ENCODE results near the gene SERTAD4. TPM values are rescaled to one million over a fixed set of nuclear protein-coding genes. Genes with fewer than 3 reads are reported as not detected.
"Not testable (repeated sequence)": the region's sequence is repeated elsewhere in the genome, so short reads cannot be mapped to it uniquely, and the experiment has no call there.

Gene SERTAD4
- total RNA-seq, 2 experiments from 2014 or later = not detected

GRCh38 chr1:210264496-210265380 is 32.1 kb downstream of the SERTAD4 start:
- H3K27ac Mint-ChIP-seq = no peak overlapping the region
- H3K27me3 Mint-ChIP-seq = peaks cover 11% of the 10 kb centered on the region
- no peaks in the 10 kb centered on the region for H3K36me3 Mint-ChIP-seq (ENCODE audit: low read depth)
- H3K9me3 Mint-ChIP-seq = no peaks in the 10 kb centered on the region
- no peak overlapping the region for H3K4me3 Mint-ChIP-seq
- intact Hi-C loops (cut with DNase I, micrococcal nuclease) = no loop called here
- ChIA-PET POLR2A (no interaction called here), CTCF (no interaction called here)
- no peaks in the 10 kb centered on the region for H3K9me3 ChIP-seq (ENCODE audit: control insufficient read depth in 1 of 2, insufficient read depth in 1 of 2, low read length in 2 of 2)
- peaks cover 0 to 2% of the 10 kb centered on the region in 2 experiments for H3K27me3 ChIP-seq (ENCODE audit: control insufficient read depth in 1 of 2, insufficient read depth in 2 of 2, low read length in 2 of 2)
- H3K4me3 ChIP-seq (ENCODE audit: low read length) = no peak overlapping the region
- DNase-seq = no peak
- H3K4me1 ChIP-seq (ENCODE audit: insufficient read depth, low read length) = no peaks in the 10 kb centered on the region
- H3K27ac ChIP-seq (ENCODE audit: low read depth in 1 of 2, low read length in 2 of 2) = no peak overlapping the region
- no peaks in the 10 kb centered on the region for H3K4me1 Mint-ChIP-seq (ENCODE audit: low read depth)
- no peaks in the 10 kb centered on the region for H3K36me3 ChIP-seq (ENCODE audit: insufficient read depth, low read length)
- no peak for ATAC-seq (ENCODE audit: poor library complexity)
- no peak for TF ChIP-seq CTCF (IDR thresholded peaks at IDR 0.05)

GRCh38 chr1:210265392-210265955 is 32.9 kb downstream of the SERTAD4 start:
- H3K4me1 ChIP-seq (ENCODE audit: insufficient read depth, low read length); ATAC-seq (ENCODE audit: poor library complexity); H3K4me3 ChIP-seq (ENCODE audit: low read length); intact Hi-C loops (cut with DNase I, micrococcal nuclease); H3K27ac Mint-ChIP-seq; H3K4me3 Mint-ChIP-seq; CTCF ChIA-PET; H3K9me3 Mint-ChIP-seq; H3K4me1 Mint-ChIP-seq (ENCODE audit: low read depth); H3K36me3 Mint-ChIP-seq (ENCODE audit: low read depth); DNase-seq; POLR2A ChIA-PET; H3K27ac ChIP-seq (ENCODE audit: low read depth in 1 of 2, low read length in 2 of 2); H3K9me3 ChIP-seq (ENCODE audit: control insufficient read depth in 1 of 2, insufficient read depth in 1 of 2, low read length in 2 of 2); H3K36me3 ChIP-seq (ENCODE audit: insufficient read depth, low read length); H3K27me3 ChIP-seq (ENCODE audit: control insufficient read depth in 1 of 2, insufficient read depth in 2 of 2, low read length in 2 of 2): not testable (repeated sequence)
- H3K27me3 Mint-ChIP-seq = peaks cover 16% of the 10 kb centered on the region

GRCh38 chr1:210269981-210270380 is 37.4 kb downstream of the SERTAD4 start:
- ATAC-seq (ENCODE audit: poor library complexity) (no peak), DNase-seq (no peak)
- Histone ChIP-seq H3K9me3 (ENCODE audit: control insufficient read depth in 1 of 2, insufficient read depth in 1 of 2, low read length in 2 of 2) (no peaks in the 10 kb centered on the region), H3K27me3 (ENCODE audit: control insufficient read depth in 1 of 2, insufficient read depth in 2 of 2, low read length in 2 of 2) (peaks cover 2 to 4% of the 10 kb centered on the region in 2 experiments), H3K4me3 (ENCODE audit: low read length) (no peak overlapping the region), H3K27ac (ENCODE audit: low read depth in 1 of 2, low read length in 2 of 2) (no peak overlapping the region), H3K36me3 (ENCODE audit: insufficient read depth, low read length) (no peaks in the 10 kb centered on the region), H3K4me1 (ENCODE audit: insufficient read depth, low read length) (no peaks in the 10 kb centered on the region)
- CTCF ChIA-PET = no interaction called here
- H3K4me1 Mint-ChIP-seq (ENCODE audit: low read depth) = no peaks in the 10 kb centered on the region
- peaks cover 23% of the 10 kb centered on the region for H3K27me3 Mint-ChIP-seq
- H3K4me3 Mint-ChIP-seq = no peak overlapping the region
- no peaks in the 10 kb centered on the region for H3K36me3 Mint-ChIP-seq (ENCODE audit: low read depth)
- H3K27ac Mint-ChIP-seq = no peak overlapping the region
- POLR2A ChIA-PET = no interaction called here
- TF ChIP-seq CTCF (IDR thresholded peaks at IDR 0.05) = no peak
- intact Hi-C loops (cut with DNase I, micrococcal nuclease) = no loop called here
- H3K9me3 Mint-ChIP-seq = no peaks in the 10 kb centered on the region

Measured in CD4-positive, alpha-beta T cell (primary cell).